Adrenal gland (tissue), 5 donors: Measurements from ENCODE around the gene RAF1.

Experiments
- CTCF ChIP-seq, 6 experiments: fragments of 450-650 bp in 4 of 6; fragments of 200-600 bp in 2 of 6; sonication (generic) in 1 of 6; IDR thresholded peaks; 1 replicate in 5 of 6; 2 replicates in 1 of 6; pipeline versions ENCODE4 v1.5.1 to v1.8.0; 2016 to 2021; ENCODE audit warnings: antibody characterized with exemption in 6 of 6, mild to moderate bottlenecking in 2 of 6, moderate library complexity in 1 of 6
- POLR2A ChIP-seq, 2 donors: fragments of 450-650 bp; IDR thresholded peaks; one replicate each; pipeline ENCODE4 v1.6.1; 2017; ENCODE audit warnings: antibody characterized with exemption in 2 of 2, mild to moderate bottlenecking in 2 of 2, moderate library complexity in 1 of 2
- donor health status: DM: no; HTN: no; CAD: no.

DNA sequence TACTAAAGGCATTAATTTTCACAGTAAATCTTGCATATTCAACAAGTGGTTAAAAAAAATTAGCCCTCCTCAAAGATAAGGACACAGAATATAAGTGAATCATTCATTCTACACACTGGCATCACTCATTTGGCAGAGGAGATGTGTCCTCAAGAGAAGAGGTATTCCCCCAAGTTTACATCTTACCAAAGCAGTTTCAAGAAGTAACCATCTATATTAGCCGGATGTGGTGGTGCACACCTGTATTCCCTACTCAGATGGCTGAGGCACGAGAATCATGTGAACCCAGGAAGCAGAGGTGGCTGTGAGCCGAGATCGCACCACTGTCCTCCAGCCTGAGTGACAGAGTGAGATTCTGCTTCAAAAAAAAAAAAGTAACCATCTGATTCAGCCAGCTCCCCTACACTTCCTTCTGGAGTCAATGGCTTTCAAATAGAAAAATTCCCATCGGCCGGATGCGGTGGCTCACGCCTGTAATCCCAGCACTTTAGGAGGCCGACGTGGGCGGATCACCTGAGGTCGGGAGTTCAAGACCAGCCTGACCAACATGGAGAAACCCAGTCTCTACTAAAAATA, 15.4 kb downstream of the RAF1 start:
- no peak for TF ChIP-seq CTCF (IDR thresholded peaks at IDR 0.05)
- TF ChIP-seq POLR2A (IDR thresholded peaks at IDR 0.05), result no peak
